HepG2 (cell line): Measurements from ENCODE around the gene LRRN4CL. TPM values are rescaled to one million over a fixed set of nuclear protein-coding genes. Genes with fewer than 3 reads are reported as not detected.

ENCODE experiments used
- BCL3 ChIP-seq: sonication (generic); formaldehyde crosslinking; IDR thresholded peaks from 2 replicates; pipeline ENCODE4 v1.5.1; 2020; ENCODE audit warnings: mild to moderate bottlenecking, missing genetic modification reagents, moderate library complexity
- CSRNP1 ChIP-seq: sonication (generic); formaldehyde crosslinking; IDR thresholded peaks from 2 replicates; pipeline ENCODE4 v1.8.1; 2023; ENCODE audit warnings: mild to moderate bottlenecking, missing genetic modification reagents
- FOXP4 ChIP-seq: sonication (generic); formaldehyde crosslinking; IDR thresholded peaks from 2 replicates; pipeline ENCODE4 v1.4.0; 2020; ENCODE audit warnings: missing genetic modification reagents
- KDM3A ChIP-seq: IDR thresholded peaks from 2 replicates; pipeline ENCODE4 v1.6.1; 2018; ENCODE audit warnings: low read depth, missing compliant biosample characterization
- SNAPC5 ChIP-seq: sonication (generic); formaldehyde crosslinking; IDR thresholded peaks from 2 replicates; pipeline ENCODE4 v1.8.1; 2023; ENCODE audit warnings: mild to moderate bottlenecking, missing genetic modification reagents, borderline replicate concordance
- TRAFD1 ChIP-seq: sonication (generic); formaldehyde crosslinking; IDR thresholded peaks from 2 replicates; pipeline ENCODE4 v1.5.1; 2020; ENCODE audit warnings: missing genetic modification reagents, mild to moderate bottlenecking, borderline replicate concordance
- ZBTB34 ChIP-seq: sonication (generic); formaldehyde crosslinking; IDR thresholded peaks from 2 replicates; pipeline ENCODE4 v1.8.0; 2022; ENCODE audit warnings: mild to moderate bottlenecking, missing genetic modification reagents
- ZBTB4 ChIP-seq: sonication (generic); formaldehyde crosslinking; IDR thresholded peaks from 2 replicates; pipeline ENCODE4 v1.4.0; 2020; ENCODE audit warnings: missing genetic modification reagents, mild to moderate bottlenecking, borderline replicate concordance
- ZNF234 ChIP-seq: sonication (generic); formaldehyde crosslinking; conservative IDR thresholded peaks from 2 replicates; pipeline ENCODE4 v1.5.1; 2020; ENCODE audit warnings: mild to moderate bottlenecking, missing genetic modification reagents
- ZNF260 ChIP-seq: sonication (generic); formaldehyde crosslinking; IDR thresholded peaks from 2 replicates; pipeline ENCODE4 v1.4.0; 2020; ENCODE audit warnings: missing genetic modification reagents, low read depth, mild to moderate bottlenecking, borderline replicate concordance
- ZNF572 ChIP-seq: sonication (generic); formaldehyde crosslinking; IDR thresholded peaks from 2 replicates; pipeline ENCODE4 v1.5.1; 2020; ENCODE audit warnings: mild to moderate bottlenecking, missing genetic modification reagents
- ZNF607 ChIP-seq: sonication (generic); formaldehyde crosslinking; IDR thresholded peaks from 2 replicates; pipeline ENCODE4 v1.5.1; 2020; ENCODE audit warnings: missing genetic modification reagents, mild to moderate bottlenecking, borderline replicate concordance
- polyA plus RNA-seq, 8 experiments: library from polyadenylated mRNA; depleted of rRNA in 3 of 8; stranded (reverse) in 7 of 8; unstranded in 1 of 8; fragments of >200 nt; fragmentation: Illumina TruSeq in 4 of 8; extraction: Trizol in 4 of 8; gene quantifications; 2 replicates each; pipeline versions ENCODE4 v1.2.1 to v1.2.3, GENCODE V29; 2011 to 2016; ENCODE audit warnings: low read depth in 4 of 8, missing spikeins in 1 of 8, mixed read lengths in 1 of 8; ENCODE audit not compliant: insufficient read depth in 1 of 8
- total RNA-seq, 5 experiments: library from RNA; depleted of rRNA; stranded (reverse); fragments of >200 nt; fragmentation: Illumina TruSeq; extraction: Trizol; gene quantifications; 2 replicates each; pipeline ENCODE4 v1.2.3, GENCODE V29; 2016; ENCODE audit warnings: low read depth in 1 of 5

LRRN4CL gene
- total and polyA plus RNA-seq, 2 of the 13 experiments (the other 11 are each of a cell fraction or from before 2014, with no cell fraction given), result 0.11 TPM; not detected in 1

GRCh38 chr11:62645946-62646824, 43.1 kb downstream of the LRRN4CL start, which contains the start of gene GANAB (continued):
- TF ChIP-seq ZNF572, result no peak
- no peak; the same call in 1 of the 2 replicates for TF ChIP-seq BCL3
- no peak; the same call in 1 of the 2 replicates for TF ChIP-seq KDM3A (CRISPR knock-in tag)
- TF ChIP-seq ZBTB34 (CRISPR knock-in tag), result peak; percentile 69
- 0 out of 2 replicates have a peak, but pooled peaks have one; percentile 35 for TF ChIP-seq SNAPC5 (CRISPR knock-in tag)
- no peak for TF ChIP-seq ZNF260 (CRISPR knock-in tag)
- TF ChIP-seq CSRNP1 (CRISPR knock-in tag), result peak; percentile 81; the same call in 1 of the 2 replicates
- TF ChIP-seq ZNF234 (CRISPR knock-in tag), result no peak
- no peak for TF ChIP-seq ZBTB4 (CRISPR knock-in tag)
- TF ChIP-seq ZNF607, result no peak; the same call in 1 of the 2 replicates
- TF ChIP-seq TRAFD1 (CRISPR knock-in tag), result no peak
- TF ChIP-seq FOXP4 (CRISPR knock-in tag), result no peak
